HCT116 (cell line): Measurements from ENCODE around the gene TBC1D3C.
"Not testable (repeated sequence)": the region's sequence is repeated elsewhere in the genome, so short reads cannot be mapped to it uniquely, and the experiment has no call there.

ENCODE experiments used
- CTCF ChIP-seq, 3 experiments: fragments of 200-600 bp in 1 of 3; sonication (generic) in 1 of 3; IDR thresholded peaks in 2 of 3; conservative IDR thresholded peaks in 1 of 3; 2 replicates each; pipeline ENCODE4 v1.5.1; 2012 to 2017; ENCODE audit warnings: low read depth in 2 of 3, low read length in 2 of 3, antibody characterized with exemption in 1 of 3, borderline replicate concordance in 1 of 3, control low read depth in 1 of 3, mild to moderate bottlenecking in 1 of 3, mixed read lengths in 1 of 3, mixed run types in 1 of 3, moderate library complexity in 1 of 3; ENCODE audit not compliant: insufficient read depth in 1 of 3
- EGR1 ChIP-seq: IDR thresholded peaks from 2 replicates; pipeline ENCODE4 v1.6.1; 2012; ENCODE audit warnings: low read depth
- EZH2 ChIP-seq: fragments of 200-600 bp; sonication (generic); IDR thresholded peaks from 2 replicates; pipeline ENCODE4 v1.6.1; 2017; ENCODE audit warnings: antibody characterized with exemption, mixed run types
- EZH2phosphoT487 ChIP-seq: fragments of 200-600 bp; IDR thresholded peaks from 2 replicates; pipeline ENCODE4 v1.6.1; 2018; ENCODE audit warnings: antibody characterized with exemption, borderline replicate concordance
- POLR2A ChIP-seq: IDR thresholded peaks from 2 replicates; pipeline ENCODE4 v1.7.0; 2011; ENCODE audit warnings: borderline replicate concordance; ENCODE audit not compliant: insufficient read depth, insufficient read length; ENCODE audit errors: extremely low read depth
- POLR2AphosphoS5 ChIP-seq: IDR thresholded peaks from 2 replicates; pipeline ENCODE4 v1.6.1; 2011; ENCODE audit warnings: mild to moderate bottlenecking, low read depth, low read length, moderate library complexity
- REST ChIP-seq: IDR thresholded peaks from 2 replicates; pipeline ENCODE4 v1.6.1; 2012; ENCODE audit warnings: low read depth
- SIN3A ChIP-seq: IDR thresholded peaks from 2 replicates; pipeline ENCODE4 v1.6.1; 2012; ENCODE audit warnings: low read depth
- SP1 ChIP-seq: IDR thresholded peaks from 2 replicates; pipeline ENCODE4 v1.6.1; 2012; ENCODE audit warnings: low read depth
- YY1 ChIP-seq: IDR thresholded peaks from 2 replicates; pipeline ENCODE4 v1.6.1; 2011; ENCODE audit warnings: low read length, low read depth, moderate library complexity, mild to moderate bottlenecking; ENCODE audit not compliant: insufficient replicate concordance; ENCODE audit errors: extremely low read depth
- ZNF274 ChIP-seq: fragments of 200-500 bp; sonication (Bioruptor generic); IDR thresholded peaks from 2 replicates; pipeline ENCODE4 v1.6.1; 2014; ENCODE audit warnings: mild to moderate bottlenecking, low read depth, low read length, inconsistent platforms

DNA sequence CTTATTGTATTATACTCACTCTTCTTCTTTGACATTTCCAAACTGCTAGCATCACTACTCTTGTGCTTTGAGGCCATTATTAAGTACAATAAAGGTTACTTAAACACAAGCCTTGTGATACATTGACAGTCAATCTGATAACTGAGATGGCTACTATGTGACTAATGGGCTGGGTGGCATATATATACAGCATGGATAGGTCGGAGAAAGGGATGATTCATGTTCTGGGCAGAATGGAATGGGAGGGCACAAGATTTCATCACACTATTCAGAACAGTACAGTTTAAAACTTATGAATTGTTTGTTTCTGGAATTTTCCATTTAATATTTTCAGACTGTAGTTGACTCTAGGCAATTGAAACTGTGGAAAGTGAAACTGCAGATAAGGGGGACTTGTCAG, 18.9 kb upstream of the TBC1D3C start:
- TF ChIP-seq CTCF (IDR thresholded peaks at IDR 0.05 in 2 of 3, conservative IDR thresholded peaks at IDR 0.05 in 1 of 3; ENCODE audit: borderline replicate concordance in 1 of 3, insufficient read depth in 1 of 3, low read depth in 2 of 3, low read length in 2 of 3); POLR2A; SIN3A; YY1; SP1; EZH2; EGR1; ZNF274; REST; POLR2AphosphoS5; EZH2phosphoT487: not testable (repeated sequence)
